Inferior parietal cortex (tissue), 1 donor: ENCODE results near the gene PCDHB9.
"Not testable (repeated sequence)": the region's sequence is repeated elsewhere in the genome, so short reads cannot be mapped to it uniquely, and the experiment has no call there.

Experiments
- DNase-seq: peaks from one replicate; pipeline ENCODE4 v3.0.0-alpha.2; 2016; ENCODE audit errors: extremely low spot score

Gene PCDHB9

GRCh38 chr5:141188682-141189081 is 1.7 kb downstream of the PCDHB9 start:
- DNase-seq: not testable (repeated sequence)

- not testable (repeated sequence) for DNase-seq
These were observed 2.2 kb downstream of the PCDHB9 start for GRCh38 chr5:141189131-141189530.

- DNase-seq: peak; percentile 59
These were observed 5.3 kb downstream of the PCDHB9 start, which contains the start of gene PCDHB10 for GRCh38 chr5:141192110-141192725. Gene PCDHB10, plus strand, starts transcription at chr5:141192353. Its CDS starts 200 bp downstream, at chr5:141192553.

- DNase-seq: not testable (repeated sequence)
These were observed 7.4 kb downstream of the PCDHB9 start for GRCh38 chr5:141194332-141194731.

- DNase-seq: no peak
These were observed 9.4 kb downstream of the PCDHB9 start for GRCh38 chr5:141196363-141196762.

GRCh38 chr5:141199359-141200235 is 12.6 kb downstream of the PCDHB9 start, which contains the start of gene PCDHB11:
Gene PCDHB11, plus strand, starts transcription at chr5:141199627. Its CDS starts 148 bp downstream, at chr5:141199775.
- no peak for DNase-seq

GRCh38 chr5:141201126-141201525 is 14.2 kb downstream of the PCDHB9 start:
- DNase-seq: not testable (repeated sequence)

GRCh38 chr5:141201646-141202045 is 14.7 kb downstream of the PCDHB9 start:
- not testable (repeated sequence) for DNase-seq

GRCh38 chr5:141208478-141208877 is 21.5 kb downstream of the PCDHB9 start, which contains the start of gene PCDHB12:
Gene PCDHB12, plus strand, starts transcription at chr5:141208719. Its CDS starts 189 bp downstream, at chr5:141208908.
- peak; percentile 6 for DNase-seq

GRCh38 chr5:141210281-141210680 is 23.3 kb downstream of the PCDHB9 start:
- not testable (repeated sequence) for DNase-seq

GRCh38 chr5:141210849-141211248 is 23.9 kb downstream of the PCDHB9 start:
- not testable (repeated sequence) for DNase-seq

- peak; percentile 12 for DNase-seq
These were observed 26.8 kb downstream of the PCDHB9 start, which contains the start of gene PCDHB13 for GRCh38 chr5:141213656-141214339. Gene PCDHB13, plus strand, starts transcription at chr5:141213919. Its CDS starts 205 bp downstream, at chr5:141214124.

- not testable (repeated sequence) for DNase-seq
These were observed 27.6 kb downstream of the PCDHB9 start for GRCh38 chr5:141214583-141214982.

GRCh38 chr5:141215504-141215903 is 28.5 kb downstream of the PCDHB9 start:
- not testable (repeated sequence) for DNase-seq

- DNase-seq: not testable (repeated sequence)
These were observed 29.1 kb downstream of the PCDHB9 start for GRCh38 chr5:141216035-141216434.

- DNase-seq: peak; percentile 20
These were observed 36.3 kb downstream of the PCDHB9 start, which contains the start of gene PCDHB14 for GRCh38 chr5:141223112-141223783. Gene PCDHB14, plus strand, starts transcription at chr5:141223343. Its CDS starts 163 bp downstream, at chr5:141223506.

- DNase-seq: not testable (repeated sequence)
These were observed 37.9 kb downstream of the PCDHB9 start for GRCh38 chr5:141224844-141225243.

GRCh38 chr5:141225421-141225820 is 38.5 kb downstream of the PCDHB9 start:
- not testable (repeated sequence) for DNase-seq

- DNase-seq: no peak
These were observed 47.2 kb downstream of the PCDHB9 start for GRCh38 chr5:141234109-141234667.

GRCh38 chr5:141235922-141236321 is 49.0 kb downstream of the PCDHB9 start:
- DNase-seq: not testable (repeated sequence)
